T-cell (primary cell): ENCODE data around the gene EXOC4. TPM values are rescaled to one million over a fixed set of nuclear protein-coding genes. Genes with fewer than 3 reads are reported as not detected.

Experiments used
- ATAC-seq, 4 experiments: fragments of 200-7000 bp in 3 of 4; fragments of 150-1000 bp in 1 of 4; cut with Tn5 transposase; replicated peaks in 1 of 4; 1 replicate in 3 of 4; 2 replicates in 1 of 4; pipeline ENCODE4 v1.10.0; 2021; ENCODE audit warnings: moderate library complexity in 3 of 4, mild to moderate bottlenecking in 2 of 4, moderate number of reproducible peaks in 1 of 4
- CTCF ChIA-PET, 2 donors: fragments of 300-600 bp; sonication (Branson Sonifier 250); formaldehyde crosslinking; loops; one replicate each; lab custom pipeline; 2022; ENCODE audit warnings: antibody characterized with exemption in 2 of 2; lab: Charles Lee
- POLR2A ChIA-PET, 2 donors: fragments of 300-600 bp; sonication (Branson Sonifier 250); formaldehyde crosslinking; loops; one replicate each; lab custom pipeline; 2022; ENCODE audit warnings: antibody characterized with exemption in 2 of 2; lab: Charles Lee
- DNase-seq, 35 experiments: peaks; one replicate each; pipeline versions ENCODE4 v3.0.0 to v3.0.0-alpha.2; 2013 to 2023
- H3K27ac ChIP-seq: one replicate; pipeline ENCODE4 v1.5.1; 2013; ENCODE audit warnings: low read length
- H3K27me3 ChIP-seq, 2 experiments: replicated peaks in 1 of 2; 1 replicate in 1 of 2; 2 replicates in 1 of 2; pipeline versions ENCODE4 v1.6.1 to v1.7.0; 2013; ENCODE audit warnings: low read length in 1 of 2, mixed read lengths in 1 of 2; ENCODE audit not compliant: control insufficient read depth in 2 of 2, insufficient read depth in 2 of 2; ENCODE audit errors: extremely low read depth in 1 of 2
- H3K36me3 ChIP-seq, 2 donors: 1 replicate in 1 of 2; 2 replicates in 1 of 2; pipeline versions ENCODE4 v1.6.1 to v1.7.0; 2013; ENCODE audit warnings: low read length in 1 of 2; ENCODE audit not compliant: control insufficient read depth in 2 of 2, insufficient read depth in 1 of 2; ENCODE audit errors: extremely low read depth in 1 of 2
- H3K4me1 ChIP-seq, 2 experiments: 1 replicate in 1 of 2; 2 replicates in 1 of 2; pipeline versions ENCODE4 v1.6.1 to v1.7.0; 2013; ENCODE audit warnings: low read length in 2 of 2, mixed read lengths in 1 of 2; ENCODE audit not compliant: insufficient read depth in 2 of 2, control insufficient read depth in 1 of 2; ENCODE audit errors: extremely low read depth in 1 of 2
- H3K4me3 ChIP-seq, 2 donors: 1 replicate in 1 of 2; 2 replicates in 1 of 2; pipeline versions ENCODE4 v1.5.1 to v1.7.0; 2013; ENCODE audit warnings: mild to moderate bottlenecking in 2 of 2, low read length in 1 of 2, moderate library complexity in 1 of 2; ENCODE audit not compliant: control insufficient read depth in 1 of 2; ENCODE audit errors: extremely low read depth in 1 of 2
- H3K9me3 ChIP-seq: 2 replicates; pipeline ENCODE4 v1.7.0; 2013
- H3K27ac Mint-ChIP-seq, 2 donors: one replicate each; pipeline ENCODE4 v1.8.0; 2020 to 2021; ENCODE audit warnings: mild to moderate bottlenecking in 2 of 2, mixed read lengths in 2 of 2
- H3K27me3 Mint-ChIP-seq, 2 donors: one replicate each; pipeline ENCODE4 v1.8.0; 2021 to 2022; ENCODE audit warnings: mixed read lengths in 2 of 2
- H3K36me3 Mint-ChIP-seq: one replicate; pipeline ENCODE4 v1.8.0; 2021; ENCODE audit warnings: mixed read lengths
- H3K4me1 Mint-ChIP-seq, 3 donors: one replicate each; pipeline ENCODE4 v1.8.0; 2020 to 2022; ENCODE audit warnings: mixed read lengths in 3 of 3, mild to moderate bottlenecking in 1 of 3
- H3K4me3 Mint-ChIP-seq, 3 donors: one replicate each; pipeline ENCODE4 v1.8.0; 2020 to 2022; ENCODE audit warnings: mild to moderate bottlenecking in 3 of 3, mixed read lengths in 3 of 3, moderate library complexity in 3 of 3
- H3K9me3 Mint-ChIP-seq, 3 donors: one replicate each; pipeline ENCODE4 v1.8.0; 2020 to 2022; ENCODE audit warnings: mixed read lengths in 3 of 3
- WGBS: methylation state at CpG from one replicate; pipeline ENCODE4 v1.1.5; 2013; ENCODE audit warnings: missing lambda C conversion rate; ENCODE audit not compliant: insufficient coverage; 5-methylcytosine and 5-hydroxymethylcytosine counted together
- total RNA-seq, 35 experiments: library from RNA in 6 of 35; stranded (reverse) in 6 of 35; fragments of 120-200 nt in 1 of 35; gene quantifications; one replicate each; pipeline versions ENCODE4 v1.2.1 to v1.2.4 and lab custom pipeline; 2013 to 2026

Gene EXOC4
- total RNA-seq, 5 donors from 2014 or later (not counting 1 experiment from before 2014, with no cell fraction given): 58.2 to 108 (median 64.8) TPM

DNA sequence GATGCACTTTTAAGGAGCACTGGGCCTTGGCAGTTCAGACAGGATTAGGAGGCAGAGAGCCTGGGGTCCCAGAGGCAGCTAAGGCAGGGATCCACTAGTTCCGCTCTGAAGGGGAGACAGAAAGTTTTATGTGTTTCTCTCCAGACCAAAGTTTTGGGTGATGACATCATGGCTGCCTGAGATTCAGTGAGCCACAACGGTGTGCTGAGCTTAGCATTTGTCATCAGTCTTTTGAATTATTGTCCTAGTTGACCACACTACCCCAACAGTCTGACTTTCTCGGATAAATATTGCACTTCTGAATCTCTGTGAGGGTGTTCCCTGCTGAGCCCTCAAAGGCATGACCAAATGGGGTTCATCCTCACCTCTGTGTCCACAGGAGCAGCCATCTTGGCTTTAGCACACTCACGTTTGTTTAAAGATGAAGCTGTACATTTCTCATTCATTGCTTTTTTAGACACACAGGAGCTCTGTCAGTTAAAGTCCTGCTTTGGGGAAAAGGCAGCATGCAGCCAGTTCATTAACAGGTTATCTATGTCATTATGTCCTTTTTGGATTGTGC lies 576.5 kb downstream of the EXOC4 start:
- Histone ChIP-seq H3K4me3 (no peak overlapping the region), H3K27ac (no peak overlapping the region), H3K27me3 (no peaks in the 10 kb centered on the region), H3K4me1 (no peaks in the 10 kb centered on the region), H3K36me3 (peaks cover 0 to 2% of the 10 kb centered on the region in 2 donors), H3K9me3 (peaks cover 8% of the 10 kb centered on the region)
- ChIA-PET CTCF (no interaction called here), POLR2A (no interaction called here)
- Mint-ChIP-seq H3K9me3 (peaks cover 5 to 15% (median 12%) of the 10 kb centered on the region in 3 donors), H3K4me1 (peaks cover 0 to 6% (median 0%) of the 10 kb centered on the region in 3 donors), H3K27me3 (no peaks in the 10 kb centered on the region), H3K36me3 (peaks cover 41% of the 10 kb centered on the region), H3K4me3 (no peak overlapping the region), H3K27ac (no peak overlapping the region)
- no peak for ATAC-seq
- 89% methylated on average over 3 of the region's 4 CpGs for WGBS
- no peak for DNase-seq

DNA sequence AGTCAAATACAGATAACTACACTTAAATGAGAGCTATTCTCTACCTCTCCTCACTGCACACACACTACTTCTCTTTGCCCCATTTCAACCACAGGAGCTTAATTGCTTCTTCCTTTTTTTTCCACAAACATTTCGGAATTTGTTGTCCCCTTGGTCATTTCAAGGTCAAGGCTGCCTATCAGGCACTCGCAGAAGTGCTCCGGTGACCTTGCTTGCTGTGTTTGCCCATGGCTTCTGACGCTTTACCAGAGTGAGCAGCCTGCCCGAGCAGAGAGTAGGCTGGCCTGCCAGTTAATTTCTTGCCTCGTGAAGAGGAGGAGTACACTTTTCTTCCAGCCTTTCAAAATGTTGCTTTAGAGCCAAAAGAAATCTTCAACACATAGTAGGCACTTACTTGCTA lies 577.2 kb downstream of the EXOC4 start:
- ATAC-seq (no peak), DNase-seq (no peak)
- Mint-ChIP-seq H3K9me3 (peaks cover 5 to 15% (median 12%) of the 10 kb centered on the region in 3 donors), H3K27ac (no peak overlapping the region), H3K27me3 (no peaks in the 10 kb centered on the region), H3K36me3 (peaks cover 40% of the 10 kb centered on the region), H3K4me1 (no peaks in the 10 kb centered on the region), H3K4me3 (no peak overlapping the region)
- Histone ChIP-seq H3K4me3 (no peak overlapping the region), H3K36me3 (peaks cover 0 to 2% of the 10 kb centered on the region in 2 donors), H3K4me1 (no peaks in the 10 kb centered on the region), H3K27ac (no peak overlapping the region), H3K27me3 (no peaks in the 10 kb centered on the region), H3K9me3 (peaks cover 8% of the 10 kb centered on the region)
- POLR2A ChIA-PET: no interaction called here
- 99% methylated on average over 5 of the region's 6 CpGs for WGBS
- CTCF ChIA-PET: no interaction called here

DNA sequence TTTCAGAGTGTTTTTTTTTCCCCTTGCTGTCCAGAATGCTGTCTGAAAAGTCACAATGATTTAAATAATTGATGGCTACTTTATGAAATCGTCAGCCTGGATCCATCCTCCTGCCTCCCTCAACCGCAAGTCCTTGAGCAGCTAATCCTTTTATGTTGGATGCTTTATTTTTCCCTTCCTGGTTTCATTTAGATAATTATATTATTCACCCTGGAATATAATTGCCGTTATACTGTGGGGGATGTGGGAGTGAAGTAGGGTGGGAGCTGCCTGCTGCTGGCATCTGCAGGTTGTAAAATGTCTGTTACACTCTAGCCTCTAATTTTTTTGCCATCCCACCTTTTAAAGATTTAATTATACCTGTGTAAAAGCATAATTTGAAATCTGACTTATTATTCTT lies 583.8 kb downstream of the EXOC4 start:
- peaks cover 5 to 16% (median 9%) of the 10 kb centered on the region in 3 donors for H3K9me3 Mint-ChIP-seq
- H3K9me3 ChIP-seq: peaks cover 8% of the 10 kb centered on the region
- DNase-seq (no peak), ATAC-seq (no peak)
- CTCF ChIA-PET: no interaction called here
- H3K36me3 Mint-ChIP-seq: peaks cover 36% of the 10 kb centered on the region
- H3K4me1 Mint-ChIP-seq: no peaks in the 10 kb centered on the region
- no CpG with 5 or more reads among the region's 3 CpGs for WGBS
- H3K4me3 Mint-ChIP-seq: no peak overlapping the region
- peaks cover 0 to 2% of the 10 kb centered on the region in 2 donors for H3K36me3 ChIP-seq
- H3K4me1 ChIP-seq: no peaks in the 10 kb centered on the region
- H3K27ac Mint-ChIP-seq: no peak overlapping the region
- H3K4me3 ChIP-seq: no peak overlapping the region
- H3K27me3 Mint-ChIP-seq: no peaks in the 10 kb centered on the region
- no peak overlapping the region for H3K27ac ChIP-seq
- no peaks in the 10 kb centered on the region for H3K27me3 ChIP-seq
- POLR2A ChIA-PET: no interaction called here

DNA sequence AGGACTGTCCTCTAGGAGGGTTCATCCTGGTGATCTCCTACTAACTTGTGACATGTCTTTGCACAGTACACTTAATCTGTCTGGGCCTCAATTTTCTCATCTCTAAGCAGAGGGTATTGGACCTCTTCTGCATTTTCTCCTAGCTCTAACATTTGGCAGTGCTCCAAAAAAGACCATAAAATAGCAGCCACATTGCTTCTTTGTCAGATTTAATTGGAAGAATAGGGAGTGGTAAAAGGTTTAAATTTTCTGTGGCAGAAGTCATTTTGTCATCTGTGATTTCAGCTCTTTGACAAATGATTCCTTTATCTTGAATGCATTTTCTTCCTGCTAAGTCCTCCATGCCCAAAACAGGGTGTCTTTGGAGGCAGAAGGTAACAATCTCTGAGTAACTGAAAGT lies 584.3 kb downstream of the EXOC4 start:
- H3K4me3 Mint-ChIP-seq: no peak overlapping the region
- Histone ChIP-seq H3K4me3 (no peak overlapping the region), H3K27me3 (no peaks in the 10 kb centered on the region), H3K27ac (no peak overlapping the region), H3K4me1 (no peaks in the 10 kb centered on the region), H3K9me3 (peaks cover 3% of the 10 kb centered on the region), H3K36me3 (peaks cover 0 to 2% of the 10 kb centered on the region in 2 donors)
- ATAC-seq (no peak), DNase-seq (no peak)
- POLR2A ChIA-PET: no interaction called here
- no peaks in the 10 kb centered on the region for H3K27me3 Mint-ChIP-seq
- no peak overlapping the region for H3K27ac Mint-ChIP-seq
- H3K4me1 Mint-ChIP-seq: no peaks in the 10 kb centered on the region
- CTCF ChIA-PET: no interaction called here
- H3K36me3 Mint-ChIP-seq: peaks cover 36% of the 10 kb centered on the region
- peaks cover under 1 to 12% (median 4%) of the 10 kb centered on the region in 3 donors for H3K9me3 Mint-ChIP-seq

DNA sequence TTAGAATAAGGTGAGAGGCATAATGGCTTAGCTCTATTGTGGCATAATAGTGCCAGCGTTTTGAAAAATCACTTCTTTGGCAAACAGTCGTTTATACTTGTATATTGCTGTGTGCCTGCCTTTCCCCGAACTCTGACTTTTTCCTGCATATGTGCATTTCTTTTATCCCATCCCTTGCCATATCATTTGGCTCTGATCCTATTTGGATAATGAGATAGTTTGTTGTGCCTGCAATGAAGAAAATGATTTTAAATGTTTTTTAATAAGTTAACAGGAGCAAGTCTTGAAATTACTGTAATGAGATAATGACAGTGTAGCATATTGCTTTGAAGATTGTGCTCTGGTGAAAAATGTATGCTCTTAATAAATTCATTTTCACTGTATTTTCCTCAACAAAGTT lies 586.2 kb downstream of the EXOC4 start:
- peaks cover 0 to 10% (median 0%) of the 10 kb centered on the region in 3 donors for H3K9me3 Mint-ChIP-seq
- Histone ChIP-seq H3K27ac (no peak overlapping the region), H3K4me3 (no peak overlapping the region), H3K9me3 (no peaks in the 10 kb centered on the region), H3K27me3 (no peaks in the 10 kb centered on the region), H3K36me3 (peaks cover 0 to 2% of the 10 kb centered on the region in 2 donors), H3K4me1 (no peaks in the 10 kb centered on the region)
- H3K4me1 Mint-ChIP-seq: no peaks in the 10 kb centered on the region
- no peaks in the 10 kb centered on the region for H3K27me3 Mint-ChIP-seq
- ATAC-seq: no peak
- ChIA-PET CTCF (no interaction called here), POLR2A (no interaction called here)
- peaks cover 34% of the 10 kb centered on the region for H3K36me3 Mint-ChIP-seq
- H3K27ac Mint-ChIP-seq: no peak overlapping the region
- no peak for DNase-seq
- no peak overlapping the region for H3K4me3 Mint-ChIP-seq
- WGBS: 100% methylated on average over 2 of the region's 3 CpGs

DNA sequence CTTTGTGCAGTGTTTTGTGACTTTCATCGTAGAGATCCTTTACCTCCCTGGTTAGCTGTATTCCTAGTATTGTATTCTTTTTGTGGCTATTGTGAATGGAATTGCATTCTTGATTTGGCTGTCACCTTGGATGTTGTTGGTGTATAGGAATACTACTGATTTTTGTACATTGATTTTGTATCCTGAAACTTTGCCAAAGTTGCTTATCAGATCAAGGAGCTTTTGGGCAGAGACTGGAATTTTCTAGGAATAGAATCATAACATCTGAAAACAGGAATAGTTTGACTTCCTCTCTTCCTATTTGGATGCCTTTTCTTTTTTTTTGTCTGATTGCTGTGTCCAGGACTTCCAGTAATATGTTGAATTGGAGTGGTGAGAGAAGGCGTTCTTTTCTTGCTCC lies 590.5 kb downstream of the EXOC4 start:
- ChIA-PET CTCF (no interaction called here), POLR2A (no interaction called here)
- Histone ChIP-seq H3K36me3 (no peaks in the 10 kb centered on the region), H3K4me3 (no peak overlapping the region), H3K27ac (no peak overlapping the region), H3K4me1 (peaks cover 0 to 3% of the 10 kb centered on the region in 2 experiments), H3K9me3 (no peaks in the 10 kb centered on the region), H3K27me3 (no peaks in the 10 kb centered on the region)
- Mint-ChIP-seq H3K4me1 (peaks cover 0 to 7% (median 6%) of the 10 kb centered on the region in 3 donors), H3K36me3 (peaks cover 34% of the 10 kb centered on the region), H3K27ac (no peak overlapping the region), H3K9me3 (peaks cover 0 to 10% (median 0%) of the 10 kb centered on the region in 3 donors), H3K27me3 (no peaks in the 10 kb centered on the region), H3K4me3 (no peak overlapping the region)
- DNase-seq (no peak), ATAC-seq (no peak)
- 100% methylated on average over 1 of the region's 2 CpGs for WGBS

DNA sequence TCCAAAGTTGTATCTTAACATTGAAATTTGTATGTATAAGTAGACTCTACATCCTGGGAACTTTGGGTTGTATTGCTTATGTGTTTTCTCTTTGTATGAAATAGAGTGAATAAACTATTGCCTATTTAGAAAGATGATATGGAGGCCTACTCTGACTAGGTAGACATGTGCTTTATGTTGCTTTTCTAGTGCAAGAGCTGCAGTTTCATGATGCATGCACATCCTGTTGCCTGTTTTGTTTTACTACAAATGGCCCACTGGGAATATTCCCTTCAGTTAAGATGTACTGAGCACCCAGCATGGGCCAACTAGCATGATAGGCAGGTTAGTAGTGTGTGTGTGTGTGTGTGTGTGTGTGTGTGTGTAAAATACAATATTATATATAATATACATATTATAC lies 592.1 kb downstream of the EXOC4 start:
- Mint-ChIP-seq H3K9me3 (peaks cover 0 to 7% (median 0%) of the 10 kb centered on the region in 3 donors), H3K4me1 (peaks cover 0 to 7% (median 6%) of the 10 kb centered on the region in 3 donors), H3K4me3 (no peak overlapping the region), H3K36me3 (peaks cover 39% of the 10 kb centered on the region), H3K27ac (no peak overlapping the region), H3K27me3 (no peaks in the 10 kb centered on the region)
- H3K4me1 ChIP-seq: peaks cover 0 to 3% of the 10 kb centered on the region in 2 experiments
- no peak overlapping the region for H3K4me3 ChIP-seq
- no peaks in the 10 kb centered on the region for H3K9me3 ChIP-seq
- POLR2A ChIA-PET: no interaction called here
- ATAC-seq (no peak), DNase-seq (no peak)
- no peaks in the 10 kb centered on the region for H3K36me3 ChIP-seq
- no peaks in the 10 kb centered on the region for H3K27me3 ChIP-seq
- CTCF ChIA-PET: no interaction called here
- H3K27ac ChIP-seq: no peak overlapping the region
